Loucy (cell line): Measurements from ENCODE around the gene C3orf62.
"Not testable (repeated sequence)": the region's sequence is repeated elsewhere in the genome, so short reads cannot be mapped to it uniquely, and the experiment has no call there.

Source experiments
- H2AFZ ChIP-seq: fragments of 200-600 bp; sonication (generic); 2 replicates; pipeline ENCODE4 v1.6.0; 2016; ENCODE audit warnings: antibody characterized with exemption, mild to moderate bottlenecking, low read length, moderate library complexity
- H3F3A ChIP-seq: fragments of 200-600 bp; 2 replicates; pipeline ENCODE4 v1.6.0; 2016; ENCODE audit warnings: antibody characterized with exemption, low read depth, mild to moderate bottlenecking
- H3K27me3 ChIP-seq: fragments of 200-600 bp; sonication (generic); 2 replicates; pipeline ENCODE4 v1.6.1; 2014; ENCODE audit warnings: low read length, mild to moderate bottlenecking; ENCODE audit not compliant: insufficient read depth, poor library complexity, severe bottlenecking
- H3K36me3 ChIP-seq: fragments of 200-600 bp; sonication (generic); 2 replicates; pipeline ENCODE4 v1.6.1; 2016; ENCODE audit warnings: low read length; ENCODE audit not compliant: insufficient read depth
- H3K4me1 ChIP-seq: fragments of 200-600 bp; sonication (generic); 2 replicates; pipeline ENCODE4 v1.5.1; 2014; ENCODE audit warnings: low read length, mild to moderate bottlenecking; ENCODE audit not compliant: insufficient read depth, poor library complexity, severe bottlenecking
- H3K4me2 ChIP-seq: fragments of 200-600 bp; sonication (generic); 2 replicates; pipeline ENCODE4 v1.6.0; 2014; ENCODE audit warnings: antibody characterized with exemption, low read length, low read depth, mild to moderate bottlenecking; ENCODE audit not compliant: poor library complexity, severe bottlenecking
- H3K4me3 ChIP-seq: fragments of 200-600 bp; sonication (generic); 2 replicates; pipeline ENCODE4 v1.5.1; 2014; ENCODE audit warnings: low read length, mild to moderate bottlenecking, mixed read lengths; ENCODE audit not compliant: poor library complexity, severe bottlenecking
- H3K79me2 ChIP-seq: fragments of 200-600 bp; sonication (generic); 2 replicates; pipeline ENCODE4 v1.6.1; 2014; ENCODE audit warnings: low read length; ENCODE audit not compliant: insufficient read depth
- H3K9ac ChIP-seq: fragments of 200-600 bp; sonication (generic); 2 replicates; pipeline ENCODE4 v1.6.0; 2014; ENCODE audit warnings: mild to moderate bottlenecking, low read depth, low read length, moderate library complexity; ENCODE audit not compliant: poor library complexity, severe bottlenecking
- H3K9me2 ChIP-seq: fragments of 200-600 bp; sonication (generic); replicated peaks from 2 replicates; pipeline ENCODE4 v1.6.1; 2016; ENCODE audit warnings: low read depth, low read length, mixed read lengths
- H3K9me3 ChIP-seq: fragments of 200-600 bp; sonication (generic); 2 replicates; pipeline ENCODE4 v1.6.1; 2014; ENCODE audit warnings: mild to moderate bottlenecking, antibody characterized with exemption, low read length, low read depth; ENCODE audit not compliant: insufficient read depth
- H4K20me1 ChIP-seq: fragments of 200-600 bp; sonication (generic); 2 replicates; pipeline ENCODE4 v1.6.0; 2014; ENCODE audit warnings: antibody characterized with exemption, low read length, mild to moderate bottlenecking; ENCODE audit not compliant: insufficient read depth, poor library complexity, severe bottlenecking
- CTCF ChIP-seq: fragments of 200-600 bp; sonication (generic); conservative IDR thresholded peaks from 2 replicates; pipeline ENCODE4 v1.5.1; 2014; ENCODE audit warnings: mild to moderate bottlenecking, antibody characterized with exemption, low read length
- EZH2phosphoT487 ChIP-seq: fragments of 200-600 bp; IDR thresholded peaks from 2 replicates; pipeline ENCODE4 v1.6.1; 2018; ENCODE audit warnings: antibody characterized with exemption, mild to moderate bottlenecking, moderate library complexity, borderline replicate concordance

Gene C3orf62

DNA sequence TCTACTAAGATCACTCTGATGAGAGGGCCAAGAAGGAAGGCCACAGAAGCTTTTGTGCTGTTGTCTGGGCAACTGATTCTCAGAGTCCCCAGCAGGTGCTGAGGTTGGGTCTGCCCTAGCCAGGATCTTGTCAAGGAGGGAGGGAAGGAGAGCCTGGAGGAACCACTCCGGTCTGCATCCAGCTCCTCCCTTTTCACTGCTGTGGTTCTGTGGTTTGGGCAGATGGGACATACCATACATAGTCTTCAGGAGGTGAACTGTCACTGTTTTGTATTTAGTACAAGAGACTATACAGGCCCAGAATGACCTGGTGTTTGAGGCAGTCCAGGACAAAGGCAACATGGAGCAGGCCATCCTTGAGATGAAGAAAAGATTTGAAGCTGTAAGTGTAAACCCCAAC, 21.9 kb downstream of the C3orf62 start:
- TF ChIP-seq CTCF (no peak), EZH2phosphoT487 (no peak)
- no peaks in the 10 kb centered on the region for H3K4me1 ChIP-seq

GRCh38 chr3:49253512-49253911, 23.5 kb downstream of the C3orf62 start:
- H2AFZ ChIP-seq, result no peak overlapping the region
- no peaks in the 10 kb centered on the region for H3K9me3 ChIP-seq
- no peaks in the 10 kb centered on the region for H3K36me3 ChIP-seq
- H3K4me1 ChIP-seq, result no peaks in the 10 kb centered on the region
- no peak overlapping the region for H3K4me3 ChIP-seq
- TF ChIP-seq EZH2phosphoT487, result no peak
- no peaks in the 10 kb centered on the region for H3F3A ChIP-seq
- no peaks in the 10 kb centered on the region for H3K79me2 ChIP-seq
- no peaks in the 10 kb centered on the region for H3K9me2 ChIP-seq
- H3K9ac ChIP-seq, result no peak overlapping the region
- H4K20me1 ChIP-seq, result no peaks in the 10 kb centered on the region
- no peak overlapping the region for H3K4me2 ChIP-seq
- no peaks in the 10 kb centered on the region for H3K27me3 ChIP-seq

More for the DNA sequence above, 21.9 kb downstream of the C3orf62 start:
- no peak overlapping the region for H3K4me3 ChIP-seq
- no peak overlapping the region for H3K9ac ChIP-seq
- H3F3A ChIP-seq, result no peaks in the 10 kb centered on the region
- no peaks in the 10 kb centered on the region for H3K9me3 ChIP-seq
- H3K4me2 ChIP-seq, result no peak overlapping the region
- H4K20me1 ChIP-seq, result no peaks in the 10 kb centered on the region
- no peak overlapping the region for H2AFZ ChIP-seq
- H3K36me3 ChIP-seq, result no peaks in the 10 kb centered on the region
- no peaks in the 10 kb centered on the region for H3K9me2 ChIP-seq
- no peaks in the 10 kb centered on the region for H3K79me2 ChIP-seq
- no peaks in the 10 kb centered on the region for H3K27me3 ChIP-seq

DNA sequence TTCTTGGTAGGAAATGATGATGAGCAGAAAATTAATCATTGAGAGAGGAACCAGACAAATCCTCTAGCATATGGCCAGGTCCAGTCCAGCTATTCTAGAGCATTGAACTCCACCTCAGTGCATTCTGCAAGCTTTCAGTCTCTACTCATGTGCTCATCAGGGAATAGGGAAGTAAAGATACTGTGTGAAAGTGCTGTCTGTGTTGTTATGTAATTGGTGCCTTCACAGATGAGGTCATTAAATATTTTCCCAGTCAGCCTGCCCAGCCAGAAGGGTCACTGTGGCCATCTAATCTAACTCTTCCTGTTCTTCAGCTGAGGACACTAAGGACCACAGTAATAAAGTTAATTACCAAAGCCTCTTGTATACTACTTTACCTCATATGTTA, 28.2 kb downstream of the C3orf62 start:
- no peaks in the 10 kb centered on the region for H4K20me1 ChIP-seq
- H3F3A ChIP-seq, result no peaks in the 10 kb centered on the region
- no peaks in the 10 kb centered on the region for H3K36me3 ChIP-seq
- no peak for TF ChIP-seq EZH2phosphoT487
- H2AFZ ChIP-seq, result no peak overlapping the region
- H3K4me3 ChIP-seq, result no peak overlapping the region
- no peaks in the 10 kb centered on the region for H3K9me2 ChIP-seq
- H3K79me2 ChIP-seq, result no peaks in the 10 kb centered on the region
- no peaks in the 10 kb centered on the region for H3K4me1 ChIP-seq
- no peaks in the 10 kb centered on the region for H3K9me3 ChIP-seq
- H3K4me2 ChIP-seq, result no peak overlapping the region
- no peak overlapping the region for H3K9ac ChIP-seq
- no peaks in the 10 kb centered on the region for H3K27me3 ChIP-seq

DNA sequence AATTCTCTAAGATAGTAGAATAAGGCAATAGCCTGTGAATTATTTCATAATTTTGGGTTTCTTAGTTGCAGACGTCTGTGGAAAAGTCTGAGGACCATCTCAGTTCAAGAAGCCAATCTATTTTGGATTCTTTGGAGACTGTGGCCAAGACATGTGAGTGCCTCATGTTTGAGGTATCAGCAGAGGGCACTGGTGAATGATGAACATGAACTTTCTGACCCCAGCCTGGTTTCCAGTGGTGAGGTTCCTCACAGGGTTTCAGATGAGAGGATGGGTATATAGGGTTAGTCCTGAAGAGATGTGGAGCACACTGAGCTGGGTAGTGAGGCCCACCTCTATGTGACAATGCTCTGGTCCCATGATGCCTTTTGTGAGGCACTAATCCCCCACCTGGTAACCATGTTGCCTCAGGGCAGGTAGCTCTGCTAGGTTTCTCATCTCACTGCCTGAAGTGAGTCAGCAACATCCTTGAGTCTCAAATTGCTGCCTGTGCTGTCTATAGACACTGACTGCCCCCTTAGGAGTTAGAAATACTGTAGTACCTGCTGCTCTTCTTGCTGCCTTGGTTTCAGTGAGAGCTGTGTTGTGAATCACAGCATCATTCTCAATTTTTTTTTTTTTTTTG, 32.3 kb downstream of the C3orf62 start:
- Histone ChIP-seq H3K79me2 (no peaks in the 10 kb centered on the region), H2AFZ (no peak overlapping the region), H3K4me2 (no peak overlapping the region), H3K9me3 (no peaks in the 10 kb centered on the region), H3F3A (no peaks in the 10 kb centered on the region), H3K27me3 (no peaks in the 10 kb centered on the region), H3K4me1 (no peaks in the 10 kb centered on the region), H3K9me2 (no peaks in the 10 kb centered on the region), H3K36me3 (no peaks in the 10 kb centered on the region), H4K20me1 (no peaks in the 10 kb centered on the region), H3K4me3 (no peak overlapping the region), H3K9ac (no peak overlapping the region)
- TF ChIP-seq EZH2phosphoT487 (no peak), CTCF (peak; percentile 23; the same call in 1 of the 2 replicates)

DNA sequence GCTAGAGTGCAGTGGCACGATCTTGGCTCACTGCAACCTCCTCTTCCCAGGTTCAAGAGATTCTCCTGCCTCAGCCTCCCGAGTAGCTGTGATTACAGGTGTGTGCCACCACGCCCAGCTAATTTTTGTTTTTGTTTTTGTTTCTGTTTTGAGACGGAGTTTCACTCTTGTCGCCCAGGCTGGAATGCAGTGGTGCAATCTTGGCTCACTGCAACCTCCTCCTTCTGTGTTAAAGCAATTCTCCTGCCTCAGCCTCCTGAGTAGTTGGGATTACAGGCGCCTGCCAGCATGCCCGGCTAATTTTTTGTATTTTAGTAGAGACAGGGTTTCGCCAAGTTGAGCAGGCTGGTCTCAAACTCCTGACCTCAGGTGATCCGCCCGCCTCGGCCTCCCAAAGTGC, 36.9 kb downstream of the C3orf62 start:
- H3K4me2 ChIP-seq, H3K4me1 ChIP-seq, H3K79me2 ChIP-seq, H3F3A ChIP-seq, H2AFZ ChIP-seq, H3K9me3 ChIP-seq, H3K4me3 ChIP-seq, H3K9ac ChIP-seq, H3K27me3 ChIP-seq, H4K20me1 ChIP-seq, H3K36me3 ChIP-seq, H3K9me2 ChIP-seq: not testable (repeated sequence)
